PC-3 (cell line): ENCODE results near the gene KIAA0040. TPM values are rescaled to one million over a fixed set of nuclear protein-coding genes. Genes with fewer than 3 reads are reported as not detected.

Experiments
- ATAC-seq: fragments of 200-7000 bp; cut with Tn5 transposase; 2 replicates; pipeline ENCODE4 v1.9.1; 2020; ENCODE audit warnings: mild to moderate bottlenecking, moderate library complexity
- BruUV-seq: library from RNA; stranded (reverse); fragments of 400-500 nt; replicated peaks from 2 replicates; lab custom pipeline; 2021; lab: Mats Ljungman, UMichigan
- CTCF ChIA-PET: fragments of 300-600 bp; sonication (Branson Sonifier 250); formaldehyde crosslinking; loops from one replicate; lab custom pipeline; 2022; ENCODE audit warnings: antibody characterized with exemption; lab: Charles Lee
- POLR2A ChIA-PET: fragments of 300-600 bp; sonication (Branson Sonifier 250); formaldehyde crosslinking; loops from one replicate; lab custom pipeline; 2022; ENCODE audit warnings: antibody characterized with exemption; ENCODE audit not compliant: unreplicated experiment; lab: Charles Lee
- DNase-seq: peaks from one replicate; pipeline ENCODE4 v3.0.0-alpha.2; 2015
- H2AFZ ChIP-seq: fragments of 300-600 bp; sonication (generic); 2 replicates; pipeline ENCODE4 v1.6.0; 2016; ENCODE audit warnings: antibody characterized with exemption, low read length
- H3F3A ChIP-seq: fragments of 300-600 bp; sonication (generic); one replicate; pipeline ENCODE4 v1.6.0; 2017; ENCODE audit warnings: antibody characterized with exemption, low read length, control low read depth, mild to moderate bottlenecking; ENCODE audit not compliant: unreplicated experiment
- H3K27ac ChIP-seq: fragments of 300-600 bp; sonication (generic); 2 replicates; pipeline ENCODE4 v1.5.1; 2016; ENCODE audit warnings: mild to moderate bottlenecking, low read length
- H3K27me3 ChIP-seq: fragments of 300-600 bp; sonication (generic); 2 replicates; pipeline ENCODE4 v1.6.1; 2016; ENCODE audit warnings: low read length, mixed read lengths
- H3K36me3 ChIP-seq: fragments of 300-600 bp; sonication (generic); 2 replicates; pipeline ENCODE4 v1.6.1; 2016; ENCODE audit warnings: low read depth, mixed run types, low read length, mixed read lengths
- H3K4me1 ChIP-seq: fragments of 300-600 bp; sonication (generic); 2 replicates; pipeline ENCODE4 v1.5.1; 2016; ENCODE audit warnings: low read length; ENCODE audit not compliant: insufficient read depth
- H3K4me2 ChIP-seq: fragments of 300-600 bp; sonication (generic); 2 replicates; pipeline ENCODE4 v1.6.0; 2016; ENCODE audit warnings: low read length
- H3K4me3 ChIP-seq: fragments of 300-600 bp; sonication (generic); 2 replicates; pipeline ENCODE4 v1.5.1; 2016; ENCODE audit warnings: mild to moderate bottlenecking, low read length, mixed read lengths
- H3K79me2 ChIP-seq: fragments of 300-600 bp; sonication (generic); 2 replicates; pipeline ENCODE4 v1.6.1; 2017; ENCODE audit warnings: low read length, mixed read lengths
- H3K9ac ChIP-seq: fragments of 300-600 bp; sonication (generic); 2 replicates; pipeline ENCODE4 v1.6.0; 2016; ENCODE audit warnings: mild to moderate bottlenecking, low read length
- H3K9me2 ChIP-seq: fragments of 300-600 bp; sonication (generic); replicated peaks from 2 replicates; pipeline ENCODE4 v1.6.1; 2016; ENCODE audit warnings: mixed run types, low read length, mixed read lengths
- H3K9me3 ChIP-seq: fragments of 300-600 bp; sonication (generic); 2 replicates; pipeline ENCODE4 v1.6.1; 2016; ENCODE audit warnings: low read length, mixed read lengths
- H4K20me1 ChIP-seq: fragments of 300-600 bp; sonication (generic); 2 replicates; pipeline ENCODE4 v1.6.1; 2016; ENCODE audit warnings: low read length, mixed read lengths
- EZH2 ChIP-seq: fragments of 300-600 bp; sonication (generic); IDR thresholded peaks from one replicate; pipeline ENCODE4 v1.6.1; 2017; ENCODE audit warnings: antibody characterized with exemption, mild to moderate bottlenecking, low read length; ENCODE audit not compliant: unreplicated experiment
- EZH2phosphoT487 ChIP-seq: fragments of 300-600 bp; sonication (generic); IDR thresholded peaks from 2 replicates; pipeline ENCODE4 v1.6.1; 2018; ENCODE audit warnings: mild to moderate bottlenecking, antibody characterized with exemption, low read length, borderline replicate concordance
- intact Hi-C: fragments of 100-400 bp; cut with micrococcal nuclease; formaldehyde crosslinking; loops from 2 replicates; pipeline ENCODE4 v1.9.0; 2023
- total RNA-seq: library from RNA; depleted of rRNA; stranded (reverse); fragments of >200 nt; gene quantifications from 2 replicates; pipeline ENCODE4 v1.2.3, GENCODE V29; 2014
- TF ChIP-seq, protein P1 (sequence below): fragments of 300-600 bp; sonication (generic); conservative IDR thresholded peaks from 2 replicates; pipeline ENCODE4 v1.5.1; 2017; ENCODE audit warnings: antibody characterized with exemption, low read depth, mild to moderate bottlenecking, low read length

The KIAA0040 gene
- total RNA-seq, 1 experiment from 2014 or later: 17.8 TPM

GRCh38 chr1:175216444-175216843 is 23.9 kb upstream of the KIAA0040 start:
- CTCF ChIA-PET: no interaction called here
- Histone ChIP-seq H3K9me2 (no peaks in the 10 kb centered on the region), H3K27ac (no peak overlapping the region), H3K4me3 (no peak overlapping the region), H3K27me3 (no peaks in the 10 kb centered on the region), H3K79me2 (no peaks in the 10 kb centered on the region), H2AFZ (no peak overlapping the region), H3K36me3 (no peaks in the 10 kb centered on the region), H3K9me3 (no peaks in the 10 kb centered on the region), H3F3A (no peaks in the 10 kb centered on the region), H4K20me1 (no peaks in the 10 kb centered on the region), H3K4me1 (peaks cover 44% of the 10 kb centered on the region), H3K4me2 (no peak overlapping the region), H3K9ac (no peak overlapping the region)
- BruUV-seq: no TSS peak
- POLR2A ChIA-PET: interaction anchor here (0.5 to 0.7 kb wide), 2 partner anchors 25 to 417 kb away, joined by 5 to 6 read pairs; no protein-coding TSS in a partner anchor
- no peak for TF ChIP-seq EZH2phosphoT487
- no peak for TF ChIP-seq EZH2
- intact Hi-C loops: no loop called here
- no peak for DNase-seq
- no peak for ATAC-seq

GRCh38 chr1:175211656-175212055 is 19.1 kb upstream of the KIAA0040 start:
- ATAC-seq: no peak
- H3K4me1 ChIP-seq: peaks cover 3% of the 10 kb centered on the region
- H3K4me3 ChIP-seq: no peak overlapping the region
- no peaks in the 10 kb centered on the region for H3F3A ChIP-seq
- H2AFZ ChIP-seq: no peak overlapping the region
- H3K4me2 ChIP-seq: no peak overlapping the region
- no peaks in the 10 kb centered on the region for H3K9me3 ChIP-seq
- no peaks in the 10 kb centered on the region for H3K9me2 ChIP-seq
- H3K27ac ChIP-seq: no peak overlapping the region
- no peaks in the 10 kb centered on the region for H3K36me3 ChIP-seq
- DNase-seq: no peak
- intact Hi-C loops: no loop called here
- no peaks in the 10 kb centered on the region for H3K27me3 ChIP-seq
- H3K9ac ChIP-seq: no peak overlapping the region
- ChIA-PET CTCF (no interaction called here), POLR2A (no interaction called here)
- no TSS peak for BruUV-seq
- no peaks in the 10 kb centered on the region for H3K79me2 ChIP-seq
- TF ChIP-seq, protein P1, sequence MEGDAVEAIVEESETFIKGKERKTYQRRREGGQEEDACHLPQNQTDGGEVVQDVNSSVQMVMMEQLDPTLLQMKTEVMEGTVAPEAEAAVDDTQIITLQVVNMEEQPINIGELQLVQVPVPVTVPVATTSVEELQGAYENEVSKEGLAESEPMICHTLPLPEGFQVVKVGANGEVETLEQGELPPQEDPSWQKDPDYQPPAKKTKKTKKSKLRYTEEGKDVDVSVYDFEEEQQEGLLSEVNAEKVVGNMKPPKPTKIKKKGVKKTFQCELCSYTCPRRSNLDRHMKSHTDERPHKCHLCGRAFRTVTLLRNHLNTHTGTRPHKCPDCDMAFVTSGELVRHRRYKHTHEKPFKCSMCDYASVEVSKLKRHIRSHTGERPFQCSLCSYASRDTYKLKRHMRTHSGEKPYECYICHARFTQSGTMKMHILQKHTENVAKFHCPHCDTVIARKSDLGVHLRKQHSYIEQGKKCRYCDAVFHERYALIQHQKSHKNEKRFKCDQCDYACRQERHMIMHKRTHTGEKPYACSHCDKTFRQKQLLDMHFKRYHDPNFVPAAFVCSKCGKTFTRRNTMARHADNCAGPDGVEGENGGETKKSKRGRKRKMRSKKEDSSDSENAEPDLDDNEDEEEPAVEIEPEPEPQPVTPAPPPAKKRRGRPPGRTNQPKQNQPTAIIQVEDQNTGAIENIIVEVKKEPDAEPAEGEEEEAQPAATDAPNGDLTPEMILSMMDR: no peak
- TF ChIP-seq EZH2phosphoT487 (no peak), EZH2 (no peak)
- H4K20me1 ChIP-seq: no peaks in the 10 kb centered on the region

DNA sequence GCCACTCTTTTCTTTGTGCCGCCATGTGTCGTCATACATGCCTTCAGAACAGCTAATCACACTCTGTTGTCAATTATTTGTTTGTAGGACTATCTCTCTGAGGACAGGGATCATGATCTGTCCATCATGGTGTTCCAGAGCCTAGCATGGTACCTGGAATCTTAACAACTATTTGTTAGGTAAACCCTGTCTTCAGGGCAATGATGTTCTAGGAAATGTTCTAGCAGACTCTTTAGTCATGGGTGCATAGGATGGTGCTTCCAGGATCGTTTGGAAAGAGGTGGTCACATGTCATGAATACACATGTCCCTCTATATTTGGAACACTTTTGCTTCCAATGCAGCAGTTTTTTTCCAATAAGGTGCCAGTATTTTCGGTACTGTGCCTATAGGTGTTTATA is 18.2 kb upstream of the KIAA0040 start:
- Histone ChIP-seq H3K9me2 (no peaks in the 10 kb centered on the region), H3K79me2 (no peaks in the 10 kb centered on the region), H3K9ac (no peak overlapping the region), H4K20me1 (no peaks in the 10 kb centered on the region), H2AFZ (no peak overlapping the region), H3K4me2 (no peak overlapping the region), H3K27me3 (no peaks in the 10 kb centered on the region), H3K9me3 (no peaks in the 10 kb centered on the region), H3K36me3 (no peaks in the 10 kb centered on the region), H3K4me1 (peaks cover 8% of the 10 kb centered on the region), H3K27ac (no peak overlapping the region), H3F3A (no peaks in the 10 kb centered on the region), H3K4me3 (no peak overlapping the region)
- ChIA-PET CTCF (no interaction called here), POLR2A (no interaction called here)
- BruUV-seq: no TSS peak
- DNase-seq (no peak), ATAC-seq (no peak)
- intact Hi-C loops: no loop called here
- TF ChIP-seq EZH2 (no peak), EZH2phosphoT487 (no peak)
- TF ChIP-seq, protein P1: no peak
